Stomach (tissue), 9 donors: ENCODE results near the gene DPF3. TPM values are rescaled to one million over a fixed set of nuclear protein-coding genes. Genes with fewer than 3 reads are reported as not detected.

Experiments
- DNase-seq, 2 donors: peaks; one replicate each; pipeline versions ENCODE4 v3.0.0 to v3.0.0-alpha.2; 2013 to 2019
- H3K27ac ChIP-seq, 5 donors: fragments of 200-600 bp in 4 of 5; sonication (generic) in 4 of 5; one replicate each; pipeline ENCODE4 v1.5.1; 2013 to 2019; ENCODE audit warnings: mild to moderate bottlenecking in 1 of 5, moderate library complexity in 1 of 5
- H3K27me3 ChIP-seq, 3 donors: fragments of 200-600 bp; sonication (generic); one replicate each; pipeline ENCODE4 v1.5.1; 2017 to 2019; ENCODE audit warnings: mixed run types in 1 of 3
- H3K36me3 ChIP-seq, 4 donors: fragments of 200-600 bp; sonication (generic); 1 replicate in 3 of 4; 2 replicates in 1 of 4; pipeline ENCODE4 v1.5.1; 2016 to 2019
- H3K4me1 ChIP-seq, 4 donors: fragments of 200-600 bp; sonication (generic); one replicate each; pipeline ENCODE4 v1.5.1; 2016 to 2019
- H3K4me3 ChIP-seq, 4 donors: fragments of 200-600 bp; sonication (generic) in 3 of 4; one replicate each; pipeline ENCODE4 v1.5.1; 2016 to 2019; ENCODE audit warnings: mild to moderate bottlenecking in 1 of 4
- H3K9me3 ChIP-seq, 4 donors: fragments of 200-600 bp; sonication (generic); one replicate each; pipeline ENCODE4 v1.5.1; 2016 to 2019
- CTCF ChIP-seq, 7 experiments: fragments of 450-650 bp in 4 of 7; fragments of 200-600 bp in 3 of 7; sonication (generic) in 3 of 7; IDR thresholded peaks; one replicate each; pipeline ENCODE4 v1.5.1; 2016 to 2019; ENCODE audit warnings: antibody characterized with exemption in 7 of 7, control low read depth in 2 of 7, mild to moderate bottlenecking in 1 of 7
- EP300 ChIP-seq: sonication (generic); formaldehyde crosslinking; IDR thresholded peaks from one replicate; pipeline ENCODE4 v1.6.1; 2017; ENCODE audit warnings: antibody characterized with exemption
- POLR2A ChIP-seq, 4 donors: fragments of 450-650 bp; IDR thresholded peaks; one replicate each; pipeline ENCODE4 v1.6.1; 2016; ENCODE audit warnings: antibody characterized with exemption in 4 of 4, control low read depth in 2 of 4, mild to moderate bottlenecking in 1 of 4, moderate library complexity in 1 of 4
- POLR2AphosphoS5 ChIP-seq, 3 donors: sonication (generic); formaldehyde crosslinking; IDR thresholded peaks; one replicate each; pipeline ENCODE4 v1.6.1; 2016; ENCODE audit warnings: antibody characterized with exemption in 3 of 3
- WGBS, 5 donors: extraction: QIAGEN DNeasy Blood & Tissue Kit in 3 of 5; methylation state at CpG; one replicate each; pipeline versions ENCODE4 v1.1.5 to v1.1.7; 2013 to 2018; 5-methylcytosine and 5-hydroxymethylcytosine counted together
- intact Hi-C: fragments of 100-400 bp; cut with DNase I; formaldehyde crosslinking; loops from one replicate; pipeline ENCODE4 v1.15.1; 2023; ENCODE audit warnings: low total_unique reads
- polyA plus RNA-seq, 3 donors: library from polyadenylated mRNA; stranded (reverse); fragments of 200-250 nt; gene quantifications; one replicate each; pipeline ENCODE4 v1.2.3, GENCODE V29; 2013
- total RNA-seq, 5 donors: library from RNA; depleted of rRNA; stranded (reverse); fragments of >200 nt; gene quantifications; one replicate each; pipeline versions ENCODE4 v1.1.0 to v1.2.3, GENCODE V29; 2014 to 2016
- donor health status: healthy with polysubstance abuse.
- donor health status: Bipolar disorder and iron deficiency.
- donor health status: healthy.

DPF3 gene
- total and polyA plus RNA-seq, 8 donors = 0.20 to 113 (median 3.7) TPM

GRCh38 chr14:72675126-72675525, 218.8 kb downstream of the DPF3 start:
- Histone ChIP-seq H3K36me3 (no peaks in the 10 kb centered on the region), H3K27me3 (peaks cover 0 to 11% (median 0%) of the 10 kb centered on the region in 3 donors), H3K27ac (no peak overlapping the region), H3K9me3 (no peaks in the 10 kb centered on the region), H3K4me1 (no peaks in the 10 kb centered on the region), H3K4me3 (no peak overlapping the region)
- WGBS, 5 donors = 64 to 79% (median 70%) methylated on average over 3 of the region's 3 CpGs
- intact Hi-C loops = no loop called here
- TF ChIP-seq CTCF (IDR thresholded peaks at IDR 0.05) (no peak), POLR2A (IDR thresholded peaks at IDR 0.05) (no peak), EP300 (no peak), POLR2AphosphoS5 (IDR thresholded peaks at IDR 0.05) (no peak)
- no peak for DNase-seq

- no peak for DNase-seq
- no peaks in the 10 kb centered on the region for H3K27me3 ChIP-seq
- no peaks in the 10 kb centered on the region for H3K9me3 ChIP-seq
- intact Hi-C loops = no loop called here
- H3K36me3 ChIP-seq = no peaks in the 10 kb centered on the region
- H3K4me1 ChIP-seq = no peaks in the 10 kb centered on the region
- H3K4me3 ChIP-seq = no peak overlapping the region
- H3K27ac ChIP-seq = no peak overlapping the region
- TF ChIP-seq EP300 (no peak), POLR2AphosphoS5 (IDR thresholded peaks at IDR 0.05) (no peak), CTCF (IDR thresholded peaks at IDR 0.05) (no peak), POLR2A (IDR thresholded peaks at IDR 0.05) (no peak)
Measured at GRCh38 chr14:72673179-72673578, 220.7 kb downstream of the DPF3 start.

- no peaks in the 10 kb centered on the region for H3K36me3 ChIP-seq
- intact Hi-C loops = no loop called here
- no peak overlapping the region for H3K27ac ChIP-seq
- no peak overlapping the region for H3K4me3 ChIP-seq
- no peaks in the 10 kb centered on the region for H3K27me3 ChIP-seq
- H3K4me1 ChIP-seq = no peaks in the 10 kb centered on the region
- DNase-seq = no peak
- H3K9me3 ChIP-seq = no peaks in the 10 kb centered on the region
- TF ChIP-seq EP300 = no peak
- no peak for TF ChIP-seq CTCF (IDR thresholded peaks at IDR 0.05)
- no peak for TF ChIP-seq POLR2AphosphoS5 (IDR thresholded peaks at IDR 0.05)
- TF ChIP-seq POLR2A (IDR thresholded peaks at IDR 0.05) = no peak
- WGBS, 5 donors = 0 to 70% (median 26%) methylated on average over 1 of the region's 1 CpG
Measured at GRCh38 chr14:72666610-72667009, 227.3 kb downstream of the DPF3 start.

GRCh38 chr14:72665259-72665658, 228.6 kb downstream of the DPF3 start:
- no peaks in the 10 kb centered on the region for H3K4me1 ChIP-seq
- 38 to 52% (median 45%) methylated on average over 3 of the region's 3 CpGs for WGBS, 5 donors

GRCh38 chr14:72664651-72665050, 229.2 kb downstream of the DPF3 start:
- intact Hi-C loops = no loop called here
- no peak for DNase-seq
- no peaks in the 10 kb centered on the region for H3K36me3 ChIP-seq
- 42 to 72% (median 64%) methylated on average over 4 of the region's 4 CpGs for whole genome bisulfite sequencing, 5 donors
- TF ChIP-seq POLR2AphosphoS5 (IDR thresholded peaks at IDR 0.05) (no peak), EP300 (no peak), POLR2A (IDR thresholded peaks at IDR 0.05) (no peak)
- no peaks in the 10 kb centered on the region for H3K27me3 ChIP-seq
- no peak overlapping the region for H3K4me3 ChIP-seq
- H3K27ac ChIP-seq = no peak overlapping the region
- H3K9me3 ChIP-seq = no peaks in the 10 kb centered on the region
- no peaks in the 10 kb centered on the region for H3K4me1 ChIP-seq

More at GRCh38 chr14:72665259-72665658, 228.6 kb downstream of the DPF3 start:
- no peak for DNase-seq
- Histone ChIP-seq H3K27ac (no peak overlapping the region), H3K36me3 (no peaks in the 10 kb centered on the region), H3K4me3 (no peak overlapping the region), H3K9me3 (no peaks in the 10 kb centered on the region), H3K27me3 (no peaks in the 10 kb centered on the region)
- no peak for TF ChIP-seq POLR2AphosphoS5 (IDR thresholded peaks at IDR 0.05)
- no peak for TF ChIP-seq POLR2A (IDR thresholded peaks at IDR 0.05)
- TF ChIP-seq EP300 = no peak
- intact Hi-C loops = no loop called here
